HG02938 (cell line): ENCODE measurements around the gene KIAA0586.
"Not testable (repeated sequence)": the region's sequence is repeated elsewhere in the genome, so short reads cannot be mapped to it uniquely, and the experiment has no call there.

Source experiments
- ATAC-seq: cut with Tn5 transposase; IDR thresholded peaks from one replicate; pipeline ENCODE4 v1.9.1; 2021; ENCODE audit warnings: mild to moderate bottlenecking, moderate library complexity; ENCODE audit not compliant: unreplicated experiment

The KIAA0586 gene

GRCh38 chr14:58541633-58542022, 114.1 kb downstream of the KIAA0586 start:
- ATAC-seq, result no peak

- ATAC-seq, result no peak
These were observed 115.7 kb downstream of the KIAA0586 start for GRCh38 chr14:58543253-58543652.

GRCh38 chr14:58547649-58548048, 120.1 kb downstream of the KIAA0586 start:
- no peak for ATAC-seq

- no peak for ATAC-seq
These were observed 121.7 kb downstream of the KIAA0586 start for GRCh38 chr14:58549105-58549757.

- no peak for ATAC-seq
These were observed 126.4 kb downstream of the KIAA0586 start for GRCh38 chr14:58553959-58554358.

- no peak for ATAC-seq
These were observed 128.1 kb downstream of the KIAA0586 start for GRCh38 chr14:58555647-58556046.

GRCh38 chr14:58557242-58557641, 129.7 kb downstream of the KIAA0586 start:
- no peak for ATAC-seq

GRCh38 chr14:58560208-58560607, 132.7 kb downstream of the KIAA0586 start:
- no peak for ATAC-seq

GRCh38 chr14:58562141-58562540, 134.6 kb downstream of the KIAA0586 start:
- no peak for ATAC-seq

GRCh38 chr14:58563978-58564377, 136.5 kb downstream of the KIAA0586 start:
- ATAC-seq, result no peak

- no peak for ATAC-seq
These were observed 138.3 kb downstream of the KIAA0586 start for GRCh38 chr14:58565832-58566231.

- ATAC-seq, result no peak
These were observed 139.5 kb downstream of the KIAA0586 start for GRCh38 chr14:58566979-58567378.

GRCh38 chr14:58568322-58568721, 140.8 kb downstream of the KIAA0586 start:
- no peak for ATAC-seq

GRCh38 chr14:58571256-58571655, 143.7 kb downstream of the KIAA0586 start:
- no peak for ATAC-seq

- ATAC-seq, result no peak
These were observed 144.4 kb downstream of the KIAA0586 start for GRCh38 chr14:58571769-58572472.

GRCh38 chr14:58572473-58572853, 144.9 kb downstream of the KIAA0586 start:
- no peak for ATAC-seq

- no peak for ATAC-seq
These were observed 145.3 kb downstream of the KIAA0586 start for GRCh38 chr14:58572863-58573262.

- ATAC-seq, result no peak
These were observed 147.1 kb downstream of the KIAA0586 start for GRCh38 chr14:58574623-58575022.

- no peak for ATAC-seq
These were observed 148.4 kb downstream of the KIAA0586 start for GRCh38 chr14:58575956-58576355.

GRCh38 chr14:58580035-58580434, 152.5 kb downstream of the KIAA0586 start:
- ATAC-seq, result not testable (repeated sequence)

- ATAC-seq, result not testable (repeated sequence)
These were observed 153.9 kb downstream of the KIAA0586 start for GRCh38 chr14:58581389-58581788.

- ATAC-seq, result no peak
These were observed 156.9 kb downstream of the KIAA0586 start for GRCh38 chr14:58584383-58584782.

- no peak for ATAC-seq
These were observed 159.8 kb downstream of the KIAA0586 start for GRCh38 chr14:58587271-58587670.
